ENCODE measurements around the gene SMARCA2.

DNA sequence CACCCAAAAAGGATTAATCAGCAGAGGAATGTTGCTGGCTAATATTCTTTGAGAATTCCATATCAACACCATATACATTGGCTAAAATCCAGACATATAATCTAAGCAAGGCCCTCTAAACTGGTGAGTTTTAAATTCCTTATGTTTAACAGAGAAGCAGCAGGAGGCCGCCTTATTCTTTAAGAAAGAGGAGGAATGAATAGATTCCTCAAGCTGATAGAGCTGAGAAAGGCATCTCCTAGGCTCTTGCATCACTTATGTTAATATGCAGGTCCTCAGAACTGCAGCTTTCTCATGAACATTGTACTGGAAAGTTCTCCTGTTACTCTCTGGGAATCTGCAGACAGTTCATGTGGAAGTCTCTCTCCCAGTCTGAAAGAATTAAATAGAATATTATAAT, 20.1 kb upstream of the SMARCA2 start:
- TF ChIP-seq CTCF (conservative IDR thresholded peaks at IDR 0.05; ENCODE audit: low read length) (no peak), EZH2phosphoT487 (IDR thresholded peaks at IDR 0.05; ENCODE audit: borderline replicate concordance) (no peak)
